Psoas muscle (tissue), 8 donors: Measurements from ENCODE around the gene FADD. TPM values are rescaled to one million over a fixed set of nuclear protein-coding genes. Genes with fewer than 3 reads are reported as not detected.

ENCODE experiments used
- ATAC-seq, 4 donors: fragments of 200-7000 bp; cut with Tn5 transposase; one replicate each; pipeline ENCODE4 v1.9.1; 2020; ENCODE audit warnings: moderate library complexity in 3 of 4, mild to moderate bottlenecking in 2 of 4
- DNase-seq, 2 donors: peaks; one replicate each; pipeline ENCODE4 v3.0.0-alpha.2; 2020
- H3K27ac ChIP-seq: fragments of 200-600 bp; one replicate; pipeline ENCODE4 v1.8.0; 2022
- H3K27me3 ChIP-seq, 3 donors: fragments of 200-600 bp in 1 of 3; one replicate each; pipeline versions ENCODE4 v1.6.1 to v1.8.0; 2013 to 2022; ENCODE audit warnings: low read length in 2 of 3, mild to moderate bottlenecking in 2 of 3, moderate library complexity in 1 of 3; ENCODE audit not compliant: insufficient read depth in 3 of 3
- H3K36me3 ChIP-seq, 2 donors: fragments of 200-600 bp in 1 of 2; one replicate each; pipeline versions ENCODE4 v1.6.1 to v1.8.0; 2013 to 2022; ENCODE audit warnings: low read depth in 1 of 2, mild to moderate bottlenecking in 1 of 2, moderate library complexity in 1 of 2; ENCODE audit not compliant: insufficient read depth in 1 of 2
- H3K4me1 ChIP-seq: fragments of 200-600 bp; one replicate; pipeline ENCODE4 v1.8.0; 2022
- H3K4me3 ChIP-seq: fragments of 200-600 bp; one replicate; pipeline ENCODE4 v1.8.0; 2022; ENCODE audit warnings: mild to moderate bottlenecking
- H3K9me3 ChIP-seq: fragments of 200-600 bp; one replicate; pipeline ENCODE4 v1.8.0; 2022
- CTCF ChIP-seq: fragments of 200-600 bp; IDR thresholded peaks from one replicate; pipeline ENCODE4 v1.8.0; 2022; ENCODE audit warnings: antibody characterized with exemption
- WGBS, 3 donors: extraction: QIAGEN DNeasy Blood & Tissue Kit; methylation state at CpG; one replicate each; pipeline versions ENCODE4 v1.1.6 to v1.1.7; 2013; 5-methylcytosine and 5-hydroxymethylcytosine counted together
- intact Hi-C, 2 donors: fragments of 100-400 bp; cut with DNase I; formaldehyde crosslinking; loops; one replicate each; pipeline versions ENCODE4 v1.11.0 to v1.14.2; 2022
- polyA plus RNA-seq, 3 donors: library from polyadenylated mRNA; stranded (reverse); fragments of 200-250 nt; gene quantifications; one replicate each; pipeline ENCODE4 v1.2.3, GENCODE V29; 2013
- total RNA-seq, 4 donors: library from RNA; stranded (reverse); fragmentation: NEBNext Ultra II Directional in 2 of 4; extraction: Animal tissue kit (Norgen Biotek cat#: 25700) in 2 of 4; gene quantifications; one replicate each; pipeline versions ENCODE4 v1.2.1 to v1.2.4, GENCODE V29; 2021 to 2023
- donor health status: healthy with polysubstance abuse.
- donor health status: DM: no; HTN: no; CAD: no; lungs with moderate emphysema.
- donor health status: Bipolar disorder and iron deficiency.
- donor health status: healthy.
- donor health status: DM: yes; HTN: yes; CAD: no.
- donor health status: DM: no; HTN: no; CAD: no.
- donor health status: DM: no; HTN: no; CAD: no.
- donor health status: DM: yes; HTN: yes; CAD: no.

Gene FADD
- total and polyA plus RNA-seq, 7 donors, result 7.9 to 49.2 (median 10.7) TPM

GRCh38 chr11:70247710-70248072 lies 44.6 kb downstream of the FADD start:
- ATAC-seq (peak; percentile 68 to 94 (median 88)), DNase-seq (peak; percentile 71 to 73)
- no peaks in the 10 kb centered on the region for H3K27me3 ChIP-seq
- no peak overlapping the region for H3K4me3 ChIP-seq
- intact Hi-C loops, result no loop called here
- no peaks in the 10 kb centered on the region for H3K9me3 ChIP-seq
- no peak overlapping the region for H3K27ac ChIP-seq
- no peak for TF ChIP-seq CTCF
- no peaks in the 10 kb centered on the region for H3K36me3 ChIP-seq
- 21 to 43% (median 32%) methylated on average over 4 of the region's 4 CpGs for whole genome bisulfite sequencing, 3 donors
- H3K4me1 ChIP-seq, result no peaks in the 10 kb centered on the region

GRCh38 chr11:70250876-70251658 lies 48.0 kb downstream of the FADD start:
- intact Hi-C loops, result no loop called here
- TF ChIP-seq CTCF, result no peak
- ATAC-seq, result no peak
- Histone ChIP-seq H3K36me3 (no peaks in the 10 kb centered on the region), H3K27ac (no peak overlapping the region), H3K9me3 (no peaks in the 10 kb centered on the region), H3K4me3 (no peak overlapping the region), H3K27me3 (no peaks in the 10 kb centered on the region), H3K4me1 (no peaks in the 10 kb centered on the region)
- peak in 1 of 2 donors; percentile 19 for DNase-seq
- 56 to 68% (median 60%) methylated on average over 14 to 15 of the region's 16 CpGs for WGBS, 3 donors

- no peaks in the 10 kb centered on the region for H3K27me3 ChIP-seq
- H3K9me3 ChIP-seq, result no peaks in the 10 kb centered on the region
- 56 to 67% (median 59%) methylated on average over 21 of the region's 21 CpGs for WGBS, 3 donors
- no peak overlapping the region for H3K4me3 ChIP-seq
- no peaks in the 10 kb centered on the region for H3K4me1 ChIP-seq
- ATAC-seq (peak in 1 of 4 donors; percentile 71), DNase-seq (peak; percentile 48 to 65)
- no peak for TF ChIP-seq CTCF
- intact Hi-C loops, result no loop called here
- no peaks in the 10 kb centered on the region for H3K36me3 ChIP-seq
- no peak overlapping the region for H3K27ac ChIP-seq
Measured at GRCh38 chr11:70251659-70252321, 48.7 kb downstream of the FADD start.

GRCh38 chr11:70252844-70253243 lies 49.7 kb downstream of the FADD start:
- H3K9me3 ChIP-seq, result no peaks in the 10 kb centered on the region
- H3K27ac ChIP-seq, result no peak overlapping the region
- H3K36me3 ChIP-seq, result no peaks in the 10 kb centered on the region
- H3K4me3 ChIP-seq, result no peak overlapping the region
- DNase-seq, result peak in 1 of 2 donors; percentile 19
- no peaks in the 10 kb centered on the region for H3K27me3 ChIP-seq
- TF ChIP-seq CTCF, result no peak
- intact Hi-C loops, result no loop called here
- H3K4me1 ChIP-seq, result no peaks in the 10 kb centered on the region
- 94 to 96% (median 95%) methylated on average over 12 of the region's 12 CpGs for WGBS, 3 donors
- ATAC-seq, result no peak
